OCI-LY3 (cell line): ENCODE measurements around the gene FIBP.

Source experiments
- CTCF ChIP-seq: fragments of 200-600, 300-600 bp; sonication (generic); IDR thresholded peaks from 2 replicates; pipeline ENCODE4 v1.5.1; 2014; ENCODE audit warnings: antibody characterized with exemption, low read length, low read depth
- EZH2phosphoT487 ChIP-seq: fragments of 200-600 bp; shearing (Covaris generic); IDR thresholded peaks from 2 replicates; pipeline ENCODE4 v1.6.1; 2018; ENCODE audit warnings: antibody characterized with exemption, mixed run types, low read depth

GRCh38 chr11:65886826-65887722 lies 1.2 kb downstream of the FIBP start:
- TF ChIP-seq CTCF (no peak), EZH2phosphoT487 (no peak)
